Fibroblast of lung (primary cell): ENCODE data around the gene DPH6. TPM values are rescaled to one million over a fixed set of nuclear protein-coding genes. Genes with fewer than 3 reads are reported as not detected.
"Not testable (repeated sequence)": the region's sequence is repeated elsewhere in the genome, so short reads cannot be mapped to it uniquely, and the experiment has no call there.

Experiments
- DNase-seq, 2 donors: peaks; one replicate each; pipeline versions ENCODE4 v3.0.0 to v3.0.0-alpha.2; 2010; ENCODE audit warnings: low read depth in 2 of 2
- H2AFZ ChIP-seq: 2 replicates; pipeline ENCODE4 v1.5.1; 2012; ENCODE audit warnings: low read length, control low read depth, inconsistent platforms
- H3K27ac ChIP-seq: 2 replicates; pipeline ENCODE4 v1.5.1; 2011; ENCODE audit warnings: low read length, control low read depth; ENCODE audit not compliant: insufficient read depth
- H3K27me3 ChIP-seq: 2 replicates; pipeline ENCODE4 v1.5.1; 2011; ENCODE audit warnings: mild to moderate bottlenecking, low read length; ENCODE audit not compliant: control insufficient read depth, insufficient read depth
- H3K36me3 ChIP-seq: 2 replicates; pipeline ENCODE4 v1.5.1; 2011; ENCODE audit warnings: low read length; ENCODE audit not compliant: control insufficient read depth, insufficient read depth
- H3K4me1 ChIP-seq: 2 replicates; pipeline ENCODE4 v1.5.1; 2011; ENCODE audit warnings: low read length; ENCODE audit not compliant: control insufficient read depth, insufficient read depth; ENCODE audit errors: extremely low read depth
- H3K4me2 ChIP-seq: 2 replicates; pipeline ENCODE4 v1.5.1; 2011; ENCODE audit warnings: low read length, control low read depth; ENCODE audit not compliant: insufficient read depth; ENCODE audit errors: extremely low read depth
- H3K4me3 ChIP-seq, 4 experiments: fragments of 200-600 bp in 1 of 4; sonication (generic) in 1 of 4; replicated peaks in 1 of 4; 2 replicates each; pipeline ENCODE4 v1.5.1; 2011 to 2016; ENCODE audit warnings: low read length in 4 of 4, low read depth in 3 of 4, mild to moderate bottlenecking in 3 of 4, control low read depth in 2 of 4, inconsistent platforms in 1 of 4, mixed read lengths in 1 of 4; ENCODE audit not compliant: insufficient read depth in 1 of 4; ENCODE audit errors: control extremely low read depth in 1 of 4
- H3K79me2 ChIP-seq: 2 replicates; pipeline ENCODE4 v1.5.1; 2012; ENCODE audit warnings: mild to moderate bottlenecking, low read length, inconsistent platforms; ENCODE audit not compliant: control insufficient read depth, insufficient read depth
- H3K9ac ChIP-seq: 2 replicates; pipeline ENCODE4 v1.5.1; 2011; ENCODE audit warnings: mild to moderate bottlenecking, low read length, control low read depth; ENCODE audit not compliant: insufficient read depth
- H3K9me3 ChIP-seq: 2 replicates; pipeline ENCODE4 v1.5.1; 2012; ENCODE audit warnings: low read depth, low read length; ENCODE audit not compliant: control insufficient read depth, insufficient read depth
- H4K20me1 ChIP-seq: 2 replicates; pipeline ENCODE4 v1.5.1; 2011; ENCODE audit warnings: low read length; ENCODE audit not compliant: control insufficient read depth, insufficient read depth; ENCODE audit errors: extremely low read depth
- CTCF ChIP-seq, 2 donors: IDR thresholded peaks in 1 of 2; conservative IDR thresholded peaks in 1 of 2; 1 replicate in 1 of 2; 2 replicates in 1 of 2; pipeline ENCODE4 v1.5.1; 2011 to 2012; ENCODE audit warnings: low read length in 2 of 2, control low read depth in 1 of 2, inconsistent platforms in 1 of 2, low read depth in 1 of 2, mild to moderate bottlenecking in 1 of 2
- EZH2 ChIP-seq: IDR thresholded peaks from 2 replicates; pipeline ENCODE4 v1.5.1; 2012; ENCODE audit warnings: low read length, control low read depth, mild to moderate bottlenecking; ENCODE audit errors: missing control alignments
- polyA plus RNA-seq, 2 donors: library from polyadenylated mRNA; depleted of rRNA in 1 of 2; stranded (reverse) in 1 of 2; unstranded in 1 of 2; fragments of >200 nt; gene quantifications; 2 replicates each; pipeline ENCODE4 v1.2.1, GENCODE V29; 2011 to 2012; ENCODE audit warnings: missing spikeins in 1 of 2
- total RNA-seq: library from RNA; depleted of rRNA; stranded (reverse); fragments of >200 nt; gene quantifications from 2 replicates; pipeline ENCODE4 v1.2.1, GENCODE V29; 2014

DPH6 gene
- total and polyA plus RNA-seq, 2 donors (not counting 1 experiment from before 2014, with no cell fraction given): 9.7 to 13.5 TPM

DNA sequence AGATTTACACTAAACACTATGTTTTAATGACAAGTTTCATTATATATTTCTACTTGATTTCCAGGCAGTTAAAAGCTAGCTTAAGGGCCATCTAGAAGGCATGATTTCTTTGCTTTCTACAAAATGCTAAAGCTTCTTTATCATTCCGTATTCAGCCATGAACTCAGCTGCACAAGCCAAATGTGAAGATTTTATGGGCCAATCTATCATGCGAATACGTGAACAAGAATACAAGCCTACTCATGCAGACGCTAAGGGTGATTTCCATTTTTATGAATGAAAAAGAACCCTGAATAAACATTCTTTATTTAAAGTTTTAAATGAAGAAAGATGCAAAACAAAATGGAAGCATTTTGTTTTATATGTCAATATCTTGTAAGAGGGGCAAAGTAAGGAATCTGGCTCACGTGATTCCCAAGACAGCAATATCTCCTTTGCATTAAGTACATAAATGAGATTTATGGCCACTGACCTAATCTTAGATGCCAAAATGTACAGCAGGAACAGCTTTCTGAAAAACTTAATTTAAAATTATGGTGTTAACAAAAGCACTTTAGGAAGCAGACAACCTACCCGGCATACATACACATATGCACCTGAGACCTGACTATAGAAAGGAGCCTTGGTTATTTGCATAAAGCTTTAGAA lies 215.8 kb downstream of the DPH6 start:
- no peaks in the 10 kb centered on the region for H3K9me3 ChIP-seq
- no peaks in the 10 kb centered on the region for H3K79me2 ChIP-seq
- H3K27ac ChIP-seq: no peak overlapping the region
- H3K36me3 ChIP-seq: no peaks in the 10 kb centered on the region
- no peak overlapping the region for H3K4me3 ChIP-seq
- DNase-seq: no peak
- no peak overlapping the region for H3K9ac ChIP-seq
- no peak for TF ChIP-seq CTCF (conservative IDR thresholded peaks at IDR 0.05 in 1 of 2, IDR thresholded peaks at IDR 0.05 in 1 of 2; ENCODE audit: low read depth in 1 of 2, low read length in 2 of 2)
- no peak for TF ChIP-seq EZH2
- no peak overlapping the region for H2AFZ ChIP-seq
- no peak overlapping the region for H3K4me2 ChIP-seq
- no peaks in the 10 kb centered on the region for H3K4me1 ChIP-seq
- no peaks in the 10 kb centered on the region for H3K27me3 ChIP-seq
- no peaks in the 10 kb centered on the region for H4K20me1 ChIP-seq

- Histone ChIP-seq H3K4me2 (no peak overlapping the region), H3K27me3 (no peaks in the 10 kb centered on the region), H3K4me1 (no peaks in the 10 kb centered on the region), H3K9ac (no peak overlapping the region), H3K4me3 (no peak overlapping the region), H3K79me2 (no peaks in the 10 kb centered on the region), H3K9me3 (no peaks in the 10 kb centered on the region), H4K20me1 (no peaks in the 10 kb centered on the region), H2AFZ (no peak overlapping the region), H3K36me3 (no peaks in the 10 kb centered on the region), H3K27ac (no peak overlapping the region)
- TF ChIP-seq EZH2 (no peak), CTCF (conservative IDR thresholded peaks at IDR 0.05 in 1 of 2, IDR thresholded peaks at IDR 0.05 in 1 of 2; ENCODE audit: low read depth in 1 of 2, low read length in 2 of 2) (no peak)
- DNase-seq: peak; percentile 22 to 81
Observed at GRCh38 chr15:35329521-35329961, 216.4 kb downstream of the DPH6 start.

- not testable (repeated sequence) for H3K9me3 ChIP-seq, H3K27me3 ChIP-seq, H3K79me2 ChIP-seq, H3K9ac ChIP-seq, H3K4me3 ChIP-seq, DNase-seq, H4K20me1 ChIP-seq, H2AFZ ChIP-seq, H3K36me3 ChIP-seq, H3K27ac ChIP-seq, H3K4me1 ChIP-seq, H3K4me2 ChIP-seq
Observed at GRCh38 chr15:35328836-35329235, 217.1 kb downstream of the DPH6 start.
